ENCODE data around the gene PLCL1.

- TF ChIP-seq CTCF (conservative IDR thresholded peaks at IDR 0.05), result no peak
- TF ChIP-seq ZFX (IDR thresholded peaks at IDR 0.05), result no peak
These were observed 75.5 kb downstream of the PLCL1 start for GRCh38 chr2:197879812-197880408.
